HEK293T (cell line): ENCODE measurements around the gene URM1.

Experiments used
- HDGF ChIP-seq: fragments of 450-650 bp; IDR thresholded peaks from 2 replicates; pipeline ENCODE4 v1.6.1; 2017; ENCODE audit warnings: antibody characterized with exemption, borderline replicate concordance
- SP1 ChIP-seq: fragments of 450-650 bp; IDR thresholded peaks from 2 replicates; pipeline ENCODE4 v1.6.1; 2017
- TARDBP ChIP-seq: fragments of 450-650 bp; IDR thresholded peaks from 2 replicates; pipeline ENCODE4 v1.6.1; 2016

DNA sequence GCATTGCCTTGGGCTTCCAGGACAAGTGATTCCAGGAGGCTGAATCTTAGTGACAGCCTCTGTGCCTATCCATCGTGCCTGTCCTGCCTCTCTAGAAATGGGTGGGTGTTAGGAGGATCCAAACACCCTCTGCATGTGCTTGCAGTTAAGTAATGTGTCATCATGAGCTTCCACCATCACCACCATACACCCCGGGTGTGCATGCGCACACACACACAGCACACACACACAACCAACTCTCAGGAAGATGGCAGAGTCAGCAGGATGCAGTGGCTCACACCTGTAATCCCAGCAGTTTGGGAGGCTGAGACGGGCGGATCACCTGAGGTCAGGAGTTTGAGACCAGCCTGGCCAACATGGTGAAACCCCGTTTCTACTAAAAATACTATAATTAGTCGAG is 26.7 kb downstream of the URM1 start:
- TF ChIP-seq TARDBP (no peak), HDGF (no peak), SP1 (no peak)
